ENCODE measurements around the gene ARFGAP1. TPM values are rescaled to one million over a fixed set of nuclear protein-coding genes. Genes with fewer than 3 reads are reported as not detected.

Gene ARFGAP1
- total and polyA plus RNA-seq, 2 donors (not counting 3 experiments of a cell fraction or from before 2014, with no cell fraction given), result 93.7 to 126 TPM

- intact Hi-C loops (cut with micrococcal nuclease), result no loop called here
- Histone ChIP-seq H3K9me3 (replicated peaks; ENCODE audit: control insufficient read depth, insufficient read depth, low read length) (no peaks in the 10 kb centered on the region), H3K9me1 (replicated peaks; ENCODE audit: control insufficient read depth, extremely low read depth, insufficient read depth, low read length) (no peaks in the 10 kb centered on the region), H3K9ac (replicated peaks; ENCODE audit: extremely low read depth, insufficient read depth, low read length) (no peak overlapping the region), H3K4me3 (replicated peaks in 1 of 3; ENCODE audit: insufficient read depth in 1 of 3, low read depth in 1 of 3, low read length in 3 of 3) (no peak overlapping the region), H3K36me3 (ENCODE audit: control insufficient read depth in 2 of 2, extremely low read depth in 1 of 2, insufficient read depth in 2 of 2, low read length in 2 of 2) (no peaks in the 10 kb centered on the region), H3K4me2 (ENCODE audit: insufficient read depth, low read length) (no peak overlapping the region), H3K27ac (ENCODE audit: insufficient read depth, low read depth, low read length) (no peak overlapping the region), H3K4me1 (ENCODE audit: control insufficient read depth, extremely low read depth, insufficient read depth, low read length) (no peaks in the 10 kb centered on the region), H3K79me2 (ENCODE audit: control insufficient read depth, insufficient read depth, low read length) (no peaks in the 10 kb centered on the region), H2AFZ (ENCODE audit: low read depth, low read length) (no peak overlapping the region), H4K20me1 (replicated peaks; ENCODE audit: control insufficient read depth, extremely low read depth, insufficient read depth, low read length) (no peaks in the 10 kb centered on the region), H3K27me3 (ENCODE audit: control insufficient read depth in 2 of 2, insufficient read depth in 2 of 2, low read length in 2 of 2) (peaks cover 14 to 15% of the 10 kb centered on the region in 2 experiments)
- CTCF ChIA-PET, result interaction anchor here (4.2 kb wide), 1 partner anchor 26 kb away, joined by 24 read pairs; no protein-coding TSS in a partner anchor
- no peak for FAIRE-seq
- POLR2A ChIA-PET, result no interaction called here
- BruUV-seq (replicated peaks), result no TSS peak
- DNase-seq (ENCODE audit: low read depth, low spot score), result no peak
- TF ChIP-seq GATA2 (IDR thresholded peaks at IDR 0.05; ENCODE audit: insufficient read depth, insufficient read length, low read depth, low read length) (no peak), POLR2A (IDR thresholded peaks at IDR 0.05; ENCODE audit: low read depth, low read length) (no peak), MYC (IDR thresholded peaks at IDR 0.05; ENCODE audit: low read depth, low read length) (no peak), JUN (IDR thresholded peaks at IDR 0.05; ENCODE audit: borderline replicate concordance, insufficient read depth, insufficient read length, low read depth) (no peak), CTCF (IDR thresholded peaks at IDR 0.05; ENCODE audit: extremely low read depth in 1 of 2, insufficient read depth in 1 of 2, low read depth in 1 of 2, low read length in 2 of 2) (no peak), POLR2AphosphoS5 (IDR thresholded peaks at IDR 0.05; ENCODE audit: insufficient read depth, low read depth, low read length) (no peak), FOS (IDR thresholded peaks at IDR 0.05; ENCODE audit: borderline replicate concordance, insufficient read depth, low read length) (no peak), EZH2 (IDR thresholded peaks at IDR 0.05; ENCODE audit: borderline replicate concordance, low read depth, low read length, severe bottlenecking) (no peak), MAX (IDR thresholded peaks at IDR 0.05; ENCODE audit: insufficient read depth, insufficient read length) (no peak)
- dilution Hi-C loops (cut with MboI; ENCODE audit: extremely low pct_ligation_motif_present, low sequenced_read_pairs), result no loop called here
Observed at GRCh38 chr20:63248835-63249591, 23.6 kb upstream of the ARFGAP1 start.
